Liver (tissue), 9 donors: ENCODE data around the gene B4GALT5. TPM values are rescaled to one million over a fixed set of nuclear protein-coding genes. Genes with fewer than 3 reads are reported as not detected.
A peak's percentile ranks its signal among the peaks of the same experiment; 100 is the strongest.

Experiments used
- DNase-seq: peaks from one replicate; pipeline ENCODE4 v3.0.0-alpha.2; 2017; ENCODE audit warnings: low spot score
- H3K27ac ChIP-seq, 2 donors: one replicate each; pipeline ENCODE4 v1.7.0; 2013; ENCODE audit warnings: inconsistent platforms in 2 of 2, low read length in 2 of 2, control low read depth in 1 of 2, low read depth in 1 of 2, mild to moderate bottlenecking in 1 of 2
- H3K27me3 ChIP-seq, 4 donors: one replicate each; pipeline versions ENCODE4 v1.6.1 to v1.7.0; 2013; ENCODE audit warnings: low read length in 3 of 4, inconsistent platforms in 1 of 4, mild to moderate bottlenecking in 1 of 4, moderate library complexity in 1 of 4; ENCODE audit not compliant: control insufficient read depth in 4 of 4, insufficient read depth in 4 of 4
- H3K36me3 ChIP-seq, 4 donors: one replicate each; pipeline versions ENCODE4 v1.6.1 to v1.7.0; 2013; ENCODE audit warnings: low read length in 3 of 4, mild to moderate bottlenecking in 3 of 4, low read depth in 1 of 4, moderate library complexity in 1 of 4; ENCODE audit not compliant: control insufficient read depth in 4 of 4, insufficient read depth in 3 of 4
- H3K4me1 ChIP-seq, 4 donors: one replicate each; pipeline versions ENCODE4 v1.6.1 to v1.7.0; 2013; ENCODE audit warnings: low read length in 3 of 4, mild to moderate bottlenecking in 3 of 4, moderate library complexity in 1 of 4; ENCODE audit not compliant: control insufficient read depth in 4 of 4, insufficient read depth in 4 of 4
- H3K4me3 ChIP-seq, 3 donors: one replicate each; pipeline versions ENCODE4 v1.6.1 to v1.7.0; 2013; ENCODE audit warnings: low read length in 3 of 3, control low read depth in 1 of 3, low read depth in 1 of 3, mild to moderate bottlenecking in 1 of 3
- H3K9ac ChIP-seq, 2 donors: one replicate each; pipeline ENCODE4 v1.7.0; 2013; ENCODE audit warnings: low read length in 2 of 2, mild to moderate bottlenecking in 2 of 2, moderate library complexity in 2 of 2, control low read depth in 1 of 2, low read depth in 1 of 2
- H3K9me3 ChIP-seq, 4 donors: one replicate each; pipeline versions ENCODE4 v1.6.1 to v1.7.0; 2013; ENCODE audit warnings: low read length in 3 of 4; ENCODE audit not compliant: control insufficient read depth in 4 of 4
- EGR1 ChIP-seq, 2 donors: IDR thresholded peaks; 2 replicates each; pipeline ENCODE4 v1.6.1; 2016 to 2018; ENCODE audit warnings: antibody characterized with exemption in 2 of 2, low read depth in 2 of 2
- FOXA1 ChIP-seq: IDR thresholded peaks from 2 replicates; pipeline ENCODE4 v1.6.1; 2016; ENCODE audit warnings: antibody characterized with exemption
- FOXA2 ChIP-seq: IDR thresholded peaks from 2 replicates; pipeline ENCODE4 v1.6.1; 2016; ENCODE audit warnings: antibody characterized with exemption
- GABPA ChIP-seq, 2 donors: IDR thresholded peaks in 1 of 2; conservative IDR thresholded peaks in 1 of 2; 2 replicates each; pipeline ENCODE4 v1.6.1; 2016; ENCODE audit warnings: antibody characterized with exemption in 2 of 2, mild to moderate bottlenecking in 1 of 2, moderate library complexity in 1 of 2
- HNF4A ChIP-seq, 2 donors: conservative IDR thresholded peaks; 2 replicates each; pipeline ENCODE4 v1.6.1; 2016; ENCODE audit warnings: antibody characterized with exemption in 2 of 2, mild to moderate bottlenecking in 2 of 2
- HNF4G ChIP-seq: IDR thresholded peaks from 2 replicates; pipeline ENCODE4 v1.6.1; 2016; ENCODE audit warnings: antibody characterized with exemption
- JUND ChIP-seq, 2 donors: IDR thresholded peaks; 2 replicates each; pipeline ENCODE4 v1.6.1; 2016; ENCODE audit warnings: antibody characterized with exemption in 2 of 2
- NR2F2 ChIP-seq: IDR thresholded peaks from 2 replicates; pipeline ENCODE4 v1.6.1; 2016; ENCODE audit warnings: antibody characterized with exemption
- RAD21 ChIP-seq, 2 donors: IDR thresholded peaks; 2 replicates each; pipeline ENCODE4 v1.6.1; 2016; ENCODE audit warnings: antibody characterized with exemption in 2 of 2, mild to moderate bottlenecking in 2 of 2
- RXRA ChIP-seq, 2 donors: IDR thresholded peaks; 2 replicates each; pipeline ENCODE4 v1.6.1; 2017 to 2018; ENCODE audit warnings: antibody characterized with exemption in 2 of 2, mild to moderate bottlenecking in 1 of 2
- SP1 ChIP-seq: IDR thresholded peaks from 2 replicates; pipeline ENCODE4 v1.6.1; 2018; ENCODE audit warnings: antibody characterized with exemption, mild to moderate bottlenecking
- TAF1 ChIP-seq: conservative IDR thresholded peaks from 2 replicates; pipeline ENCODE4 v1.6.1; 2016; ENCODE audit warnings: antibody characterized with exemption, mild to moderate bottlenecking
- YY1 ChIP-seq: IDR thresholded peaks from 2 replicates; pipeline ENCODE4 v1.6.1; 2016; ENCODE audit warnings: antibody characterized with exemption, mild to moderate bottlenecking
- ZBTB33 ChIP-seq: IDR thresholded peaks from 2 replicates; pipeline ENCODE4 v1.6.1; 2016; ENCODE audit warnings: antibody characterized with exemption
- WGBS: extraction: QIAGEN DNeasy Blood & Tissue Kit; methylation state at CpG from one replicate; pipeline ENCODE4 v1.1.7; 2013; 5-methylcytosine and 5-hydroxymethylcytosine counted together
- polyA plus RNA-seq, 2 donors: library from polyadenylated mRNA; stranded (reverse) in 1 of 2; unstranded in 1 of 2; fragments of 200-250 nt in 1 of 2; fragments of >200 nt in 1 of 2; fragmentation: Nextera tagmentation in 1 of 2; extraction: Ambion mirVana in 1 of 2; gene quantifications; one replicate each; pipeline versions ENCODE4 v1.2.1 to v1.2.3, GENCODE V29; 2013 to 2015
- total RNA-seq, 2 donors: library from RNA; depleted of rRNA; stranded (reverse); fragments of >200 nt; gene quantifications; one replicate each; pipeline ENCODE4 v1.2.3, GENCODE V29; 2014
- TF ChIP-seq, protein P1 (sequence below): fragments of 150-350 bp; IDR thresholded peaks from 2 replicates; pipeline ENCODE4 v1.5.1; 2017; ENCODE audit warnings: improper control_type of control experiment, low read depth, low read length; ENCODE audit not compliant: missing input control
- TF ChIP-seq, protein P2 (sequence below): IDR thresholded peaks from 2 replicates; pipeline ENCODE4 v1.6.1; 2016; ENCODE audit warnings: antibody characterized with exemption
- TF ChIP-seq, protein P3 (sequence below): IDR thresholded peaks from 2 replicates; pipeline ENCODE4 v1.6.1; 2016; ENCODE audit warnings: antibody characterized with exemption, mild to moderate bottlenecking
- TF ChIP-seq, protein P4 (sequence below): IDR thresholded peaks from 2 replicates; pipeline ENCODE4 v1.6.1; 2016; ENCODE audit warnings: antibody characterized with exemption
- donor health status: healthy.
- donor health status: healthy.
- donor health status: healthy.
- donor health status: healthy.
- donor health status: healthy.

The B4GALT5 gene
- total and polyA plus RNA-seq, 4 donors = 2.0 to 28.2 (median 14.4) TPM

- Histone ChIP-seq H3K9ac (peak overlapping the region in 1 of 2 donors; percentile 44), H3K4me3 (no peak overlapping the region), H3K36me3 (no peaks in the 10 kb centered on the region), H3K27me3 (no peaks in the 10 kb centered on the region), H3K4me1 (peaks cover 21 to 60% (median 49%) of the 10 kb centered on the region in 4 donors), H3K9me3 (no peaks in the 10 kb centered on the region), H3K27ac (peak overlapping the region; percentile 14 to 47)
- peak; percentile 92 to 95 for TF ChIP-seq RXRA (IDR thresholded peaks at IDR 0.05)
- TF ChIP-seq FOXA2 = peak; percentile 30
- peak; percentile 74 for TF ChIP-seq ZBTB33
- peak; percentile 81 for TF ChIP-seq SP1
- TF ChIP-seq HNF4G = peak; percentile 99
- TF ChIP-seq TAF1 = no peak
- TF ChIP-seq, protein P1, sequence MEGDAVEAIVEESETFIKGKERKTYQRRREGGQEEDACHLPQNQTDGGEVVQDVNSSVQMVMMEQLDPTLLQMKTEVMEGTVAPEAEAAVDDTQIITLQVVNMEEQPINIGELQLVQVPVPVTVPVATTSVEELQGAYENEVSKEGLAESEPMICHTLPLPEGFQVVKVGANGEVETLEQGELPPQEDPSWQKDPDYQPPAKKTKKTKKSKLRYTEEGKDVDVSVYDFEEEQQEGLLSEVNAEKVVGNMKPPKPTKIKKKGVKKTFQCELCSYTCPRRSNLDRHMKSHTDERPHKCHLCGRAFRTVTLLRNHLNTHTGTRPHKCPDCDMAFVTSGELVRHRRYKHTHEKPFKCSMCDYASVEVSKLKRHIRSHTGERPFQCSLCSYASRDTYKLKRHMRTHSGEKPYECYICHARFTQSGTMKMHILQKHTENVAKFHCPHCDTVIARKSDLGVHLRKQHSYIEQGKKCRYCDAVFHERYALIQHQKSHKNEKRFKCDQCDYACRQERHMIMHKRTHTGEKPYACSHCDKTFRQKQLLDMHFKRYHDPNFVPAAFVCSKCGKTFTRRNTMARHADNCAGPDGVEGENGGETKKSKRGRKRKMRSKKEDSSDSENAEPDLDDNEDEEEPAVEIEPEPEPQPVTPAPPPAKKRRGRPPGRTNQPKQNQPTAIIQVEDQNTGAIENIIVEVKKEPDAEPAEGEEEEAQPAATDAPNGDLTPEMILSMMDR = no peak
- TF ChIP-seq, protein P2, sequence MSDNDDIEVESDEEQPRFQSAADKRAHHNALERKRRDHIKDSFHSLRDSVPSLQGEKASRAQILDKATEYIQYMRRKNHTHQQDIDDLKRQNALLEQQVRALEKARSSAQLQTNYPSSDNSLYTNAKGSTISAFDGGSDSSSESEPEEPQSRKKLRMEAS = peak; percentile 89
- TF ChIP-seq YY1 = peak; percentile 53
- peak; percentile 100 for TF ChIP-seq HNF4A (conservative IDR thresholded peaks at IDR 0.05)
- peak in 1 of 2 donors; percentile 40 for TF ChIP-seq EGR1 (IDR thresholded peaks at IDR 0.05; ENCODE audit: low read depth in 2 of 2)
- TF ChIP-seq FOXA1 = peak; percentile 15
- TF ChIP-seq, protein P3, sequence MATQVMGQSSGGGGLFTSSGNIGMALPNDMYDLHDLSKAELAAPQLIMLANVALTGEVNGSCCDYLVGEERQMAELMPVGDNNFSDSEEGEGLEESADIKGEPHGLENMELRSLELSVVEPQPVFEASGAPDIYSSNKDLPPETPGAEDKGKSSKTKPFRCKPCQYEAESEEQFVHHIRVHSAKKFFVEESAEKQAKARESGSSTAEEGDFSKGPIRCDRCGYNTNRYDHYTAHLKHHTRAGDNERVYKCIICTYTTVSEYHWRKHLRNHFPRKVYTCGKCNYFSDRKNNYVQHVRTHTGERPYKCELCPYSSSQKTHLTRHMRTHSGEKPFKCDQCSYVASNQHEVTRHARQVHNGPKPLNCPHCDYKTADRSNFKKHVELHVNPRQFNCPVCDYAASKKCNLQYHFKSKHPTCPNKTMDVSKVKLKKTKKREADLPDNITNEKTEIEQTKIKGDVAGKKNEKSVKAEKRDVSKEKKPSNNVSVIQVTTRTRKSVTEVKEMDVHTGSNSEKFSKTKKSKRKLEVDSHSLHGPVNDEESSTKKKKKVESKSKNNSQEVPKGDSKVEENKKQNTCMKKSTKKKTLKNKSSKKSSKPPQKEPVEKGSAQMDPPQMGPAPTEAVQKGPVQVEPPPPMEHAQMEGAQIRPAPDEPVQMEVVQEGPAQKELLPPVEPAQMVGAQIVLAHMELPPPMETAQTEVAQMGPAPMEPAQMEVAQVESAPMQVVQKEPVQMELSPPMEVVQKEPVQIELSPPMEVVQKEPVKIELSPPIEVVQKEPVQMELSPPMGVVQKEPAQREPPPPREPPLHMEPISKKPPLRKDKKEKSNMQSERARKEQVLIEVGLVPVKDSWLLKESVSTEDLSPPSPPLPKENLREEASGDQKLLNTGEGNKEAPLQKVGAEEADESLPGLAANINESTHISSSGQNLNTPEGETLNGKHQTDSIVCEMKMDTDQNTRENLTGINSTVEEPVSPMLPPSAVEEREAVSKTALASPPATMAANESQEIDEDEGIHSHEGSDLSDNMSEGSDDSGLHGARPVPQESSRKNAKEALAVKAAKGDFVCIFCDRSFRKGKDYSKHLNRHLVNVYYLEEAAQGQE = peak; percentile 40
- peak; percentile 70 for TF ChIP-seq NR2F2
- TF ChIP-seq JUND (IDR thresholded peaks at IDR 0.05) = peak; percentile 80 to 95
- TF ChIP-seq GABPA (IDR thresholded peaks at IDR 0.05 in 1 of 2, conservative IDR thresholded peaks at IDR 0.05 in 1 of 2) = peak in 1 of 2 donors; percentile 32
- TF ChIP-seq, protein P4, sequence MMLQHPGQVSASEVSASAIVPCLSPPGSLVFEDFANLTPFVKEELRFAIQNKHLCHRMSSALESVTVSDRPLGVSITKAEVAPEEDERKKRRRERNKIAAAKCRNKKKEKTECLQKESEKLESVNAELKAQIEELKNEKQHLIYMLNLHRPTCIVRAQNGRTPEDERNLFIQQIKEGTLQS = peak; percentile 63
- peak; percentile 52 to 58 for TF ChIP-seq RAD21 (IDR thresholded peaks at IDR 0.05)
- whole genome bisulfite sequencing = 43% methylated on average over 4 of the region's 4 CpGs
- DNase-seq = no peak
Observed at GRCh38 chr20:49687595-49688567, 25.8 kb downstream of the B4GALT5 start.
